Measurements from ENCODE around the gene GFOD2.

Gene GFOD2

GRCh38 chr16:67656344-67657016 lies 62.6 kb downstream of the GFOD2 start:
- DNase-seq: no peak

GRCh38 chr16:67655363-67655762 lies 63.8 kb downstream of the GFOD2 start:
- DNase-seq: no peak

- DNase-seq: no peak
These were observed 64.7 kb downstream of the GFOD2 start for GRCh38 chr16:67654403-67654911.

- DNase-seq: no peak
These were observed 65.2 kb downstream of the GFOD2 start for GRCh38 chr16:67653789-67654402.

- no peak for DNase-seq
These were observed 65.9 kb downstream of the GFOD2 start for GRCh38 chr16:67653128-67653788.

GRCh38 chr16:67652578-67653127 lies 66.5 kb downstream of the GFOD2 start:
- DNase-seq: no peak

- no peak for DNase-seq
These were observed 67.3 kb downstream of the GFOD2 start for GRCh38 chr16:67651847-67652246.

- DNase-seq: no peak
These were observed 68.1 kb downstream of the GFOD2 start for GRCh38 chr16:67651039-67651438.

GRCh38 chr16:67650023-67650422 lies 69.1 kb downstream of the GFOD2 start:
- DNase-seq: no peak

GRCh38 chr16:67649494-67649931 lies 69.6 kb downstream of the GFOD2 start:
- no peak for DNase-seq

- DNase-seq: no peak
These were observed 70.2 kb downstream of the GFOD2 start for GRCh38 chr16:67648764-67649407.

- DNase-seq: no peak
These were observed 70.9 kb downstream of the GFOD2 start for GRCh38 chr16:67648088-67648763.

GRCh38 chr16:67647681-67648080 lies 71.4 kb downstream of the GFOD2 start:
- DNase-seq: no peak

- no peak for DNase-seq
These were observed 71.9 kb downstream of the GFOD2 start for GRCh38 chr16:67647111-67647651.

GRCh38 chr16:67645397-67646121 lies 73.6 kb downstream of the GFOD2 start:
- DNase-seq: no peak

- DNase-seq: no peak
These were observed 75.1 kb downstream of the GFOD2 start for GRCh38 chr16:67644038-67644437.

- no peak for DNase-seq
These were observed 77.1 kb downstream of the GFOD2 start for GRCh38 chr16:67641779-67642708.

- DNase-seq: no peak
These were observed 81.5 kb downstream of the GFOD2 start for GRCh38 chr16:67637625-67638024.

- DNase-seq: no peak
These were observed 82.4 kb downstream of the GFOD2 start for GRCh38 chr16:67636713-67637112.

- DNase-seq: no peak
These were observed 86.5 kb downstream of the GFOD2 start for GRCh38 chr16:67632415-67633172.
